ENCODE results near the gene SLC36A1.

DNA sequence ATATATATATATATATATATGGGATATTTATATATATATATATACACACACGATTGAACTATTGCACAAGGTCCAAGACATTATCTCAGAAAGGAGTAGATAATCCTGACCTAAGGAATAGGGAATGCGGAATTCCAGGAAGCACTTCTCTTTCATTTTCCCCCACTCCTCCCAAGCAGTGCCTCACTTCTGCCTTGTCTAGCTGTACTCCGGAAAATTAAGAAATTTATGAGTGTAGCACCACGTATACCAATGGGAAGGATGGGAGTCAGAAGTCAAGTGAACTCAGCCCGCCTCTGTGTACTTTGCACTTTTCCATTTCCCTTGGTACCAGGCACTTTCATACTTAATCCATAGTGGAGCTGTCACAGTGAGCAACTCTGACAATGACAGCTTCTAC is 10.9 kb downstream of the SLC36A1 start:
- TF ChIP-seq POLR2A (IDR thresholded peaks at IDR 0.05) (no peak), EP300 (IDR thresholded peaks at IDR 0.05; ENCODE audit: low read depth) (no peak), POLR2AphosphoS5 (IDR thresholded peaks at IDR 0.05) (no peak)
- TF ChIP-seq, protein P1, sequence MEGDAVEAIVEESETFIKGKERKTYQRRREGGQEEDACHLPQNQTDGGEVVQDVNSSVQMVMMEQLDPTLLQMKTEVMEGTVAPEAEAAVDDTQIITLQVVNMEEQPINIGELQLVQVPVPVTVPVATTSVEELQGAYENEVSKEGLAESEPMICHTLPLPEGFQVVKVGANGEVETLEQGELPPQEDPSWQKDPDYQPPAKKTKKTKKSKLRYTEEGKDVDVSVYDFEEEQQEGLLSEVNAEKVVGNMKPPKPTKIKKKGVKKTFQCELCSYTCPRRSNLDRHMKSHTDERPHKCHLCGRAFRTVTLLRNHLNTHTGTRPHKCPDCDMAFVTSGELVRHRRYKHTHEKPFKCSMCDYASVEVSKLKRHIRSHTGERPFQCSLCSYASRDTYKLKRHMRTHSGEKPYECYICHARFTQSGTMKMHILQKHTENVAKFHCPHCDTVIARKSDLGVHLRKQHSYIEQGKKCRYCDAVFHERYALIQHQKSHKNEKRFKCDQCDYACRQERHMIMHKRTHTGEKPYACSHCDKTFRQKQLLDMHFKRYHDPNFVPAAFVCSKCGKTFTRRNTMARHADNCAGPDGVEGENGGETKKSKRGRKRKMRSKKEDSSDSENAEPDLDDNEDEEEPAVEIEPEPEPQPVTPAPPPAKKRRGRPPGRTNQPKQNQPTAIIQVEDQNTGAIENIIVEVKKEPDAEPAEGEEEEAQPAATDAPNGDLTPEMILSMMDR (IDR thresholded peaks at IDR 0.05): no peak
